GM21381 (cell line): Measurements from ENCODE around the gene MESP2.

Experiments
- ATAC-seq: cut with Tn5 transposase; IDR thresholded peaks from one replicate; pipeline ENCODE4 v1.9.1; 2021; ENCODE audit warnings: mild to moderate bottlenecking, moderate library complexity; ENCODE audit not compliant: unreplicated experiment

Gene MESP2

GRCh38 chr15:89776274-89777072 lies at the start of gene MESP2:
Gene MESP2 (plus strand): TSS chr15:89776332. CDS start chr15:89776358, 26 bp downstream.
- ATAC-seq, result peak; percentile 66

GRCh38 chr15:89728254-89728653 lies 47.9 kb upstream of the MESP2 start:
- ATAC-seq, result no peak

GRCh38 chr15:89731275-89731674 lies 44.9 kb upstream of the MESP2 start:
- ATAC-seq, result no peak

GRCh38 chr15:89732451-89733172 lies 43.5 kb upstream of the MESP2 start:
- ATAC-seq, result no peak

- no peak for ATAC-seq
Observed at GRCh38 chr15:89735773-89736172, 40.4 kb upstream of the MESP2 start.

- ATAC-seq, result peak; percentile 65
Observed at GRCh38 chr15:89740137-89740536, 36.0 kb upstream of the MESP2 start.

GRCh38 chr15:89743011-89743410 lies 33.1 kb upstream of the MESP2 start:
- ATAC-seq, result no peak

GRCh38 chr15:89743594-89743993 lies 32.5 kb upstream of the MESP2 start:
- no peak for ATAC-seq

- ATAC-seq, result no peak
Observed at GRCh38 chr15:89745131-89745530, 31.0 kb upstream of the MESP2 start.

GRCh38 chr15:89745768-89746167 lies 30.4 kb upstream of the MESP2 start:
- no peak for ATAC-seq

GRCh38 chr15:89746386-89746780 lies 29.7 kb upstream of the MESP2 start:
- ATAC-seq, result no peak

GRCh38 chr15:89747708-89748682 lies 28.1 kb upstream of the MESP2 start:
- no peak for ATAC-seq

GRCh38 chr15:89749054-89749453 lies 27.1 kb upstream of the MESP2 start:
- no peak for ATAC-seq

- no peak for ATAC-seq
Observed at GRCh38 chr15:89749526-89749925, 26.6 kb upstream of the MESP2 start.

GRCh38 chr15:89749951-89750559 lies 26.1 kb upstream of the MESP2 start:
- no peak for ATAC-seq

GRCh38 chr15:89750560-89751542 lies 25.3 kb upstream of the MESP2 start, which contains the start of gene MESP1:
Gene MESP1 (minus strand): TSS chr15:89751249. CDS start chr15:89751231, 18 bp downstream.
- ATAC-seq, result peak; percentile 94

- no peak for ATAC-seq
Observed at GRCh38 chr15:89751748-89752147, 24.4 kb upstream of the MESP2 start.

GRCh38 chr15:89753855-89754254 lies 22.3 kb upstream of the MESP2 start:
- no peak for ATAC-seq
